OCI-LY7 (cell line): ENCODE data around the gene ORC2. TPM values are rescaled to one million over a fixed set of nuclear protein-coding genes. Genes with fewer than 3 reads are reported as not detected.

Source experiments
- BruUV-seq: library from RNA; stranded (reverse); fragments of 400-500 nt; replicated peaks from 2 replicates; lab custom pipeline; 2021; lab: Mats Ljungman, UMichigan
- CTCF ChIA-PET: fragments of 300-600 bp; sonication (Branson Sonifier 250); formaldehyde crosslinking; loops from one replicate; lab custom pipeline; 2022; ENCODE audit warnings: antibody characterized with exemption; ENCODE audit not compliant: unreplicated experiment; lab: Charles Lee
- POLR2A ChIA-PET: fragments of 300-600 bp; sonication (Branson Sonifier 250); formaldehyde crosslinking; loops from one replicate; lab custom pipeline; 2022; ENCODE audit warnings: antibody characterized with exemption; lab: Charles Lee
- DNase-seq: peaks from one replicate; pipeline ENCODE4 v3.0.0-alpha.2; 2015; ENCODE audit warnings: low spot score
- H2AFZ ChIP-seq: fragments of 200-600 bp; sonication (generic), shearing (Covaris generic); 2 replicates; pipeline ENCODE4 v1.6.1; 2014; ENCODE audit warnings: mild to moderate bottlenecking, antibody characterized with exemption, low read length, moderate library complexity
- H3K27ac ChIP-seq: fragments of 200-600 bp; sonication (generic); 2 replicates; pipeline ENCODE4 v1.5.1; 2014; ENCODE audit warnings: mixed run types, low read depth, mild to moderate bottlenecking, moderate library complexity, low read length, inconsistent platforms; ENCODE audit not compliant: poor library complexity, severe bottlenecking
- H3K36me3 ChIP-seq: fragments of 200-600 bp; sonication (generic); 2 replicates; pipeline ENCODE4 v1.6.1; 2014; ENCODE audit warnings: mild to moderate bottlenecking, antibody characterized with exemption, low read length, moderate library complexity, mixed read lengths; ENCODE audit not compliant: insufficient read depth
- H3K4me1 ChIP-seq: fragments of 200-600 bp; sonication (generic); 2 replicates; pipeline ENCODE4 v1.5.1; 2014; ENCODE audit warnings: mild to moderate bottlenecking, low read length; ENCODE audit not compliant: insufficient read depth, poor library complexity, severe bottlenecking
- H3K4me2 ChIP-seq: fragments of 200-600 bp; sonication (generic); 2 replicates; pipeline ENCODE4 v1.6.1; 2014; ENCODE audit warnings: mild to moderate bottlenecking, low read length
- H3K4me3 ChIP-seq: fragments of 200-600 bp; sonication (generic); 2 replicates; pipeline ENCODE4 v1.5.1; 2014; ENCODE audit warnings: mild to moderate bottlenecking, low read depth, low read length; ENCODE audit not compliant: poor library complexity, severe bottlenecking
- H3K79me2 ChIP-seq: fragments of 200-600 bp; sonication (generic); 2 replicates; pipeline ENCODE4 v1.6.1; 2016; ENCODE audit warnings: low read depth, mild to moderate bottlenecking, low read length, moderate library complexity, mixed read lengths; ENCODE audit not compliant: insufficient read depth
- H3K9me2 ChIP-seq: fragments of 200-600 bp; sonication (generic); 2 replicates; pipeline ENCODE4 v1.6.1; 2016; ENCODE audit warnings: mild to moderate bottlenecking, low read length, mixed read lengths; ENCODE audit not compliant: insufficient read depth
- H3K9me3 ChIP-seq: fragments of 200-600 bp; sonication (generic); 2 replicates; pipeline ENCODE4 v1.6.1; 2014; ENCODE audit warnings: mild to moderate bottlenecking, mixed run types, low read length, mixed read lengths
- H4K20me1 ChIP-seq: fragments of 200-600 bp; sonication (generic); 2 replicates; pipeline ENCODE4 v1.6.1; 2014; ENCODE audit warnings: mild to moderate bottlenecking, antibody characterized with exemption, low read length, moderate library complexity, mixed read lengths; ENCODE audit not compliant: insufficient read depth
- CTCF ChIP-seq: fragments of 200-600 bp; sonication (generic); conservative IDR thresholded peaks from 2 replicates; pipeline ENCODE4 v1.5.1; 2014; ENCODE audit warnings: mild to moderate bottlenecking, antibody characterized with exemption, low read length, moderate library complexity, mixed read lengths
- EZH2phosphoT487 ChIP-seq: fragments of 200-600 bp; sonication (generic); IDR thresholded peaks from 2 replicates; pipeline ENCODE4 v1.6.1; 2018; ENCODE audit warnings: low read depth, borderline replicate concordance, mild to moderate bottlenecking, mixed run types, antibody characterized with exemption, low read length, moderate library complexity, mixed read lengths
- intact Hi-C: fragments of 100-400 bp; cut with micrococcal nuclease; formaldehyde crosslinking; loops from one replicate; pipeline ENCODE4 v1.10.0; 2022; ENCODE audit not compliant: unreplicated experiment
- total RNA-seq, 2 experiments: library from RNA; depleted of rRNA in 1 of 2; stranded (reverse); fragments of >200 nt in 1 of 2; shearing (Covaris generic) in 1 of 2; gene quantifications; 2 replicates each; pipeline ENCODE4 v1.2.3, GENCODE V29; 2014 to 2022

The ORC2 gene
- total RNA-seq, 2 experiments from 2014 or later, result 14.9 to 46.1 TPM

GRCh38 chr2:200878289-200878880 is 85.1 kb downstream of the ORC2 start:
- Histone ChIP-seq H3K9me3 (no peaks in the 10 kb centered on the region), H3K36me3 (peaks cover 93% of the 10 kb centered on the region), H3K79me2 (no peaks in the 10 kb centered on the region), H3K4me2 (no peak overlapping the region), H3K27ac (no peak overlapping the region), H3K9me2 (no peaks in the 10 kb centered on the region), H2AFZ (no peak overlapping the region), H4K20me1 (no peaks in the 10 kb centered on the region), H3K4me3 (no peak overlapping the region), H3K4me1 (no peaks in the 10 kb centered on the region)
- intact Hi-C loops, result no loop called here
- ChIA-PET POLR2A (interaction anchor here (0.6 to 1.6 kb wide), 8 partner anchors 9 to 800 kb away, joined by 3 to 10 read pairs (median 4); partner anchors contain the start of gene CLK1), CTCF (no interaction called here)
- TF ChIP-seq EZH2phosphoT487, result no peak
- no peak for TF ChIP-seq CTCF
- BruUV-seq, result no TSS peak
- DNase-seq, result no peak

- Histone ChIP-seq H3K9me2 (no peaks in the 10 kb centered on the region), H3K4me2 (no peak overlapping the region), H3K4me3 (no peak overlapping the region), H2AFZ (no peak overlapping the region), H3K4me1 (no peaks in the 10 kb centered on the region), H3K27ac (no peak overlapping the region), H3K36me3 (peaks cover 96% of the 10 kb centered on the region), H3K9me3 (no peaks in the 10 kb centered on the region), H3K79me2 (no peaks in the 10 kb centered on the region), H4K20me1 (no peaks in the 10 kb centered on the region)
- intact Hi-C loops, result no loop called here
- CTCF ChIA-PET, result no interaction called here
- DNase-seq, result no peak
- no TSS peak for BruUV-seq
- POLR2A ChIA-PET, result interaction anchor here (0.7 to 1.6 kb wide), 6 partner anchors 8 to 799 kb away, joined by 3 to 10 read pairs (median 4); partner anchors contain the start of gene CLK1
- TF ChIP-seq EZH2phosphoT487 (no peak), CTCF (no peak)
Observed at GRCh38 chr2:200877443-200877842, 86.0 kb downstream of the ORC2 start.

- H3K79me2 ChIP-seq, result no peaks in the 10 kb centered on the region
- CTCF ChIA-PET, result no interaction called here
- H3K36me3 ChIP-seq, result peaks cover 87% of the 10 kb centered on the region
- no peak overlapping the region for H2AFZ ChIP-seq
- H3K4me2 ChIP-seq, result no peak overlapping the region
- intact Hi-C loops, result no loop called here
- H3K4me3 ChIP-seq, result no peak overlapping the region
- H3K9me3 ChIP-seq, result no peaks in the 10 kb centered on the region
- DNase-seq, result no peak
- H4K20me1 ChIP-seq, result no peaks in the 10 kb centered on the region
- peaks cover 6% of the 10 kb centered on the region for H3K4me1 ChIP-seq
- no TSS peak for BruUV-seq
- TF ChIP-seq EZH2phosphoT487, result no peak
- no peak for TF ChIP-seq CTCF
- POLR2A ChIA-PET, result no interaction called here
- H3K9me2 ChIP-seq, result no peaks in the 10 kb centered on the region
- H3K27ac ChIP-seq, result no peak overlapping the region
Observed at GRCh38 chr2:200873560-200873959, 89.9 kb downstream of the ORC2 start.
